Measurements from ENCODE around the gene COL23A1.

DNA sequence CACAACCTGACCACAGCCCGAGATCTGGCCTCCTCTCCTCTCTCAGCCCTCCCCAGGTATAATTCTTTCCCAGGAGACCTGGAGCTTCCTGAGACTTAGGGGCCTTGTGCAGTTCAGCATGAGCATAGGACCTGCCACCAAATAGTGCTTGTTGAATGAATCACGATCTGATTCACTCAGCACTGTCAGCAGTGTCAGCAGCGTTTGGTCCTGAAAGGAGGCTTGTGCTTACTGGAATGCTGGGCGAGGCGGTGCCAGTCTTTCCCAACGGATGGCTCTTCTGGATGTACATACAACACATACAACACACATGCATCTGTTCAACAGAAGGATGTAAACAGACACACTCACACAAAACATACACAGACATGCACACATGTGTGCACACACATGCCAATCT lies 173.3 kb downstream of the COL23A1 start:
- TF ChIP-seq, protein P1, sequence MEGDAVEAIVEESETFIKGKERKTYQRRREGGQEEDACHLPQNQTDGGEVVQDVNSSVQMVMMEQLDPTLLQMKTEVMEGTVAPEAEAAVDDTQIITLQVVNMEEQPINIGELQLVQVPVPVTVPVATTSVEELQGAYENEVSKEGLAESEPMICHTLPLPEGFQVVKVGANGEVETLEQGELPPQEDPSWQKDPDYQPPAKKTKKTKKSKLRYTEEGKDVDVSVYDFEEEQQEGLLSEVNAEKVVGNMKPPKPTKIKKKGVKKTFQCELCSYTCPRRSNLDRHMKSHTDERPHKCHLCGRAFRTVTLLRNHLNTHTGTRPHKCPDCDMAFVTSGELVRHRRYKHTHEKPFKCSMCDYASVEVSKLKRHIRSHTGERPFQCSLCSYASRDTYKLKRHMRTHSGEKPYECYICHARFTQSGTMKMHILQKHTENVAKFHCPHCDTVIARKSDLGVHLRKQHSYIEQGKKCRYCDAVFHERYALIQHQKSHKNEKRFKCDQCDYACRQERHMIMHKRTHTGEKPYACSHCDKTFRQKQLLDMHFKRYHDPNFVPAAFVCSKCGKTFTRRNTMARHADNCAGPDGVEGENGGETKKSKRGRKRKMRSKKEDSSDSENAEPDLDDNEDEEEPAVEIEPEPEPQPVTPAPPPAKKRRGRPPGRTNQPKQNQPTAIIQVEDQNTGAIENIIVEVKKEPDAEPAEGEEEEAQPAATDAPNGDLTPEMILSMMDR (IDR thresholded peaks at IDR 0.05) = no peak
- no peak for TF ChIP-seq POLR2A (IDR thresholded peaks at IDR 0.05)
- TF ChIP-seq EP300 (IDR thresholded peaks at IDR 0.05) = no peak

All from tibial nerve (tissue), 4 donors.